DMS53 treated with DMSO at 0.1 percent for 48 hours (cell line): ENCODE data around the gene DMRTA2.

Source experiments
- DNase-seq: peaks from one replicate; lab custom pipeline; 2025; ENCODE audit not compliant: unreplicated experiment; lab: John Stamatoyannopoulos, UW

DMRTA2 gene

GRCh38 chr1:50422946-50423669 lies at the start of gene DMRTA2:
DMRTA2 (minus strand) TSS chr1:50423443; CDS start chr1:50421536, 1,907 bp downstream.
- DNase-seq = peak; percentile 87

- DNase-seq = no peak
Measured at GRCh38 chr1:50471967-50472366, 48.7 kb upstream of the DMRTA2 start.

- DNase-seq = no peak
Measured at GRCh38 chr1:50462964-50463363, 39.7 kb upstream of the DMRTA2 start.

GRCh38 chr1:50458507-50458906 lies 35.3 kb upstream of the DMRTA2 start:
- DNase-seq = no peak

- DNase-seq = no peak
Measured at GRCh38 chr1:50454911-50455310, 31.7 kb upstream of the DMRTA2 start.

- DNase-seq = no peak
Measured at GRCh38 chr1:50453266-50453665, 30.0 kb upstream of the DMRTA2 start.

GRCh38 chr1:50452700-50453099 lies 29.5 kb upstream of the DMRTA2 start:
- DNase-seq = no peak

GRCh38 chr1:50450861-50451653 lies 27.8 kb upstream of the DMRTA2 start:
- no peak for DNase-seq

- DNase-seq = no peak
Measured at GRCh38 chr1:50447961-50448360, 24.7 kb upstream of the DMRTA2 start.

- DNase-seq = no peak
Measured at GRCh38 chr1:50441183-50441582, 17.9 kb upstream of the DMRTA2 start.

- DNase-seq = no peak
Measured at GRCh38 chr1:50438945-50439344, 15.7 kb upstream of the DMRTA2 start.

GRCh38 chr1:50436489-50436888 lies 13.2 kb upstream of the DMRTA2 start:
- DNase-seq = no peak

- no peak for DNase-seq
Measured at GRCh38 chr1:50430010-50430405, 6.8 kb upstream of the DMRTA2 start.

GRCh38 chr1:50427818-50428779 lies 4.9 kb upstream of the DMRTA2 start:
- peak; percentile 35 for DNase-seq

GRCh38 chr1:50427086-50427817 lies 4.0 kb upstream of the DMRTA2 start:
- DNase-seq = peak; percentile 31

- DNase-seq = no peak
Measured at GRCh38 chr1:50426702-50427085, 3.5 kb upstream of the DMRTA2 start.

- DNase-seq = no peak
Measured at GRCh38 chr1:50426108-50426700, 3.0 kb upstream of the DMRTA2 start.

- peak; percentile 17 for DNase-seq
Measured at GRCh38 chr1:50425376-50426107, 2.3 kb upstream of the DMRTA2 start.

GRCh38 chr1:50424884-50425375 lies 1.7 kb upstream of the DMRTA2 start:
- DNase-seq = no peak
